Lung (tissue), 12 donors: Measurements from ENCODE around the gene PLEKHM3. TPM values are rescaled to one million over a fixed set of nuclear protein-coding genes. Genes with fewer than 3 reads are reported as not detected.

ENCODE experiments used
- ATAC-seq: fragments of 200-7000 bp; cut with Tn5 transposase; one replicate; pipeline ENCODE4 v1.9.1; 2020; ENCODE audit warnings: moderate number of reproducible peaks; ENCODE audit not compliant: insufficient read depth, low FRiP score
- DNase-seq, 3 donors: peaks; one replicate each; pipeline ENCODE4 v3.0.0-alpha.2; 2013 to 2017
- H3K27ac ChIP-seq, 2 donors: one replicate each; pipeline ENCODE4 v1.5.1; 2013; ENCODE audit warnings: mild to moderate bottlenecking in 2 of 2, moderate library complexity in 2 of 2, control low read depth in 1 of 2, inconsistent platforms in 1 of 2, low read depth in 1 of 2, low read length in 1 of 2
- H3K27me3 ChIP-seq, 3 donors: one replicate each; pipeline ENCODE4 v1.5.1; 2013; ENCODE audit warnings: low read length in 2 of 3; ENCODE audit not compliant: control insufficient read depth in 3 of 3, insufficient read depth in 3 of 3
- H3K36me3 ChIP-seq, 4 donors: one replicate each; pipeline ENCODE4 v1.5.1; 2013; ENCODE audit warnings: low read length in 4 of 4, mild to moderate bottlenecking in 1 of 4, moderate library complexity in 1 of 4; ENCODE audit not compliant: control insufficient read depth in 4 of 4, insufficient read depth in 4 of 4
- H3K4me1 ChIP-seq, 5 donors: one replicate each; pipeline ENCODE4 v1.5.1; 2013; ENCODE audit warnings: low read length in 5 of 5, mild to moderate bottlenecking in 2 of 5, moderate library complexity in 1 of 5; ENCODE audit not compliant: control insufficient read depth in 5 of 5, insufficient read depth in 5 of 5
- H3K4me3 ChIP-seq: one replicate; pipeline ENCODE4 v1.5.1; 2013; ENCODE audit warnings: mild to moderate bottlenecking, control low read depth, moderate library complexity
- H3K9ac ChIP-seq, 2 donors: one replicate each; pipeline ENCODE4 v1.5.1; 2013; ENCODE audit warnings: low read length in 2 of 2, control low read depth in 1 of 2; ENCODE audit not compliant: insufficient read depth in 1 of 2
- H3K9me3 ChIP-seq, 4 donors: one replicate each; pipeline ENCODE4 v1.5.1; 2013; ENCODE audit warnings: low read length in 3 of 4, mild to moderate bottlenecking in 1 of 4, moderate library complexity in 1 of 4; ENCODE audit not compliant: control insufficient read depth in 4 of 4, insufficient read depth in 3 of 4
- WGBS, 2 donors: extraction: QIAGEN DNeasy Blood & Tissue Kit; methylation state at CpG; one replicate each; pipeline ENCODE4 v1.1.7; 2013; 5-methylcytosine and 5-hydroxymethylcytosine counted together
- polyA plus RNA-seq, 2 donors: library from polyadenylated mRNA; stranded (reverse); fragments of 200-250 nt; gene quantifications; one replicate each; pipeline ENCODE4 v1.2.1, GENCODE V29; 2013
- total RNA-seq, 2 donors: library from RNA; depleted of rRNA in 1 of 2; stranded (reverse); fragments of >200 nt in 1 of 2; gene quantifications; one replicate each; pipeline ENCODE4 v1.2.1, GENCODE V29; 2014 to 2021
- TF ChIP-seq, protein P1 (sequence below): IDR thresholded peaks from 2 replicates; pipeline ENCODE4 v1.5.1; 2012; ENCODE audit warnings: mild to moderate bottlenecking; ENCODE audit errors: control extremely low read depth, extremely low read depth
- donor health status: control.
- donor health status: control.
- donor health status: Bipolar disorder and iron deficiency.
- donor health status: healthy.
- donor health status: DM: yes; HTN: yes; CAD: no.

Gene PLEKHM3
- total and polyA plus RNA-seq, 4 donors = 5.6 to 32.9 (median 12.4) TPM

DNA sequence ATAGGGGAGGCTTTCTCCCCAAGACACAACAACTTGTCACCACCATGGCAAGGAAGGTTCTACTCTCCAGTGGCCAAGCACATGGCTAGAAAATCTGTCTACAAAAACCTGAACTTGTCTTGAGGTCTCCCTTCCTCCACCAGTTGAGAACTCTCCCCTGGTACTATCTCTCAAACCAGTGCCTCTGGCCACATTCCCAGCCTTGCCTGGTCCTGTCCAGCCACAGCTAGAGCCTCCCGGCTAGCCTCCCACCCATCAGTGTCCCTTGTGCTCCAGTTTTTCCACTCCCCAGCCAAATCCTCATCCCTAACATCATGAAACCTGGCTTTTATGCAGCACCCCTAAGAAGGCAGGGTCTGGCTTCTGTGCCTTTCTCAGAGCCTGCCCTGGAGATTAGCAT lies 234.4 kb downstream of the PLEKHM3 start:
- Histone ChIP-seq H3K27ac (no peak overlapping the region), H3K4me3 (no peak overlapping the region)

DNA sequence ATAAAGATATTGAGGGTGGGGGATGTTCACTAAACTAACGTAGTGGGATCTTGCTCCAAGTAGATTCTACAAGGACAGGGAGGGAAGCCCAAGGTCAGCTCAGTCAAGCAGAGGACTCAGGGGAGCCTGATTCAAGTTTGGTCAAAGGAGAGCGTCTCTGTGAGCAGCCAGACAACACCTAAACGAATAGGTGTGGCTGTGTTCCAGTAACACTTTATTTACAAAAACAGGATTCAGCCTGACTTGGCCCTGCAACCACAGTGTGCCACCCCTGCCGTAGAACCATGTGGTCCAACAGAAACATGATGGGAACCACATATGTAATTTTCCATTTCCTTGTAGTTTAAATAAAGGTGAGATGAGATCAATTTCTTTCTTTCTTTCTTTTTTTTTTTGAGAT lies 237.5 kb downstream of the PLEKHM3 start:
- DNase-seq (no peak), ATAC-seq (no peak)
- Histone ChIP-seq H3K4me3 (no peak overlapping the region), H3K27ac (no peak overlapping the region), H3K9ac (no peak overlapping the region), H3K36me3 (no peaks in the 10 kb centered on the region), H3K4me1 (peaks cover 0 to 1% (median 0%) of the 10 kb centered on the region in 5 donors), H3K27me3 (no peaks in the 10 kb centered on the region), H3K9me3 (no peaks in the 10 kb centered on the region)
- TF ChIP-seq, protein P1, sequence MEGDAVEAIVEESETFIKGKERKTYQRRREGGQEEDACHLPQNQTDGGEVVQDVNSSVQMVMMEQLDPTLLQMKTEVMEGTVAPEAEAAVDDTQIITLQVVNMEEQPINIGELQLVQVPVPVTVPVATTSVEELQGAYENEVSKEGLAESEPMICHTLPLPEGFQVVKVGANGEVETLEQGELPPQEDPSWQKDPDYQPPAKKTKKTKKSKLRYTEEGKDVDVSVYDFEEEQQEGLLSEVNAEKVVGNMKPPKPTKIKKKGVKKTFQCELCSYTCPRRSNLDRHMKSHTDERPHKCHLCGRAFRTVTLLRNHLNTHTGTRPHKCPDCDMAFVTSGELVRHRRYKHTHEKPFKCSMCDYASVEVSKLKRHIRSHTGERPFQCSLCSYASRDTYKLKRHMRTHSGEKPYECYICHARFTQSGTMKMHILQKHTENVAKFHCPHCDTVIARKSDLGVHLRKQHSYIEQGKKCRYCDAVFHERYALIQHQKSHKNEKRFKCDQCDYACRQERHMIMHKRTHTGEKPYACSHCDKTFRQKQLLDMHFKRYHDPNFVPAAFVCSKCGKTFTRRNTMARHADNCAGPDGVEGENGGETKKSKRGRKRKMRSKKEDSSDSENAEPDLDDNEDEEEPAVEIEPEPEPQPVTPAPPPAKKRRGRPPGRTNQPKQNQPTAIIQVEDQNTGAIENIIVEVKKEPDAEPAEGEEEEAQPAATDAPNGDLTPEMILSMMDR = no peak
- WGBS, 2 donors = 73 to 83% methylated on average over 4 of the region's 4 CpGs

More for the DNA sequence above, 234.4 kb downstream of the PLEKHM3 start:
- ATAC-seq (no peak), DNase-seq (no peak)
- no peaks in the 10 kb centered on the region for H3K27me3 ChIP-seq
- peaks cover 0 to 1% (median 0%) of the 10 kb centered on the region in 5 donors for H3K4me1 ChIP-seq
- no peaks in the 10 kb centered on the region for H3K36me3 ChIP-seq
- no peak overlapping the region for H3K9ac ChIP-seq
- no peaks in the 10 kb centered on the region for H3K9me3 ChIP-seq
- TF ChIP-seq, protein P1 = no peak
- WGBS, 2 donors = 84 to 100% methylated on average over 1 of the region's 1 CpG

DNA sequence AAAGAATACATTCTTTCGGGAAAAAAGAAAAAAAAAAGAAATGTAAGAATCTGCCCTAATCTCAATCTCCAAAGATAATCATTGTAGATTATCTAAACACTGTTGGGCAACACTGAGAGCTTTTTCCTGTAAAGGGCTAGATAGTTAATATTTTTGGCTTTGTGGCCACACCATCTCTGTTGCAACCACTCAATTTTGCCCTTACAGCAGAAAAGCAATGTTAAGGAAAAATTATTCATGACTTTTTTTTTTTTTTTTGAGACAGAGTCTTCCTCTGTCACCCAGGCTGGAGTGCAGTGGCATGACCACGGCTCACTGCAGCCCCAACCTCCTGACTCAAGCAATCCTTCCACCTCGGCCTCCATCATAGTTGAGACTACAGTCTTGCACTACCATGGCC lies 238.3 kb downstream of the PLEKHM3 start:
- Histone ChIP-seq H3K9ac (no peak overlapping the region), H3K4me3 (no peak overlapping the region), H3K27me3 (no peaks in the 10 kb centered on the region), H3K4me1 (peaks cover 0 to 6% (median 0%) of the 10 kb centered on the region in 5 donors), H3K27ac (no peak overlapping the region), H3K9me3 (no peaks in the 10 kb centered on the region), H3K36me3 (no peaks in the 10 kb centered on the region)
- ATAC-seq = no peak
- TF ChIP-seq, protein P1 = no peak
- no peak for DNase-seq
- 27 to 57% methylated on average over 3 of the region's 3 CpGs for WGBS, 2 donors

DNA sequence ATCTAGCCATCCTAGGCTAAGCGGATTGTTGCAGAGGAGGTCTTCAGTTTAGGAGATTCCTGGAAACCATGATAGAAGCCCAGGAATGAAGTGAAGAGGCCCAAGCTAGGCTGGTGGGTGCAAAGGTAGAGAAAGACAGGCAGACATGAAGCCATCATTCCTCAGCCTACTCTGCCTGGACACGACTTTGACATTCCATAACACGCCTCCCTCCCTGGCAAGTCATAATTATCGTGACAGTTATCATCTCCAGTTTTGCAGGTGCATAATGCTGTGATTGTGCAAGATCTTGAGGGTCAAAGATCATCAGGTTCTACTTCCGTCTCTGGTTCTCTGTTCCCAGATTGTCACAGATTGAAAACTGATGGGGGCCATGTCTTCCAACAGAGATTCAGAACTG lies 240.4 kb downstream of the PLEKHM3 start:
- Histone ChIP-seq H3K27me3 (no peaks in the 10 kb centered on the region), H3K9ac (no peak overlapping the region), H3K36me3 (no peaks in the 10 kb centered on the region), H3K4me3 (no peak overlapping the region), H3K9me3 (no peaks in the 10 kb centered on the region), H3K4me1 (peaks cover 0 to 11% (median 0%) of the 10 kb centered on the region in 5 donors), H3K27ac (no peak overlapping the region)
- ATAC-seq (no peak), DNase-seq (no peak)
- TF ChIP-seq, protein P1 = no peak
- WGBS, 2 donors = 76% methylated on average over 5 of the region's 5 CpGs
